ENCODE results near the gene NUTM2A. TPM values are rescaled to one million over a fixed set of nuclear protein-coding genes. Genes with fewer than 3 reads are reported as not detected.
A peak's percentile ranks its signal among the peaks of the same experiment; 100 is the strongest.
"Not testable (repeated sequence)": the region's sequence is repeated elsewhere in the genome, so short reads cannot be mapped to it uniquely, and the experiment has no call there.

Gene NUTM2A
- polyA plus RNA-seq (2013, experiment 1 of 2; ENCODE audit: insufficient read length): 1.3 TPM
- 2.1 TPM for polyA plus RNA-seq (2013, experiment 2 of 2; ENCODE audit: insufficient read length)

- not testable (repeated sequence) for DNase-seq
Observed at GRCh38 chr10:87225148-87225547, at the start of gene NUTM2A. NUTM2A (plus strand) TSS chr10:87225448; CDS start chr10:87225831, 383 bp downstream.

GRCh38 chr10:87177587-87177986, 47.7 kb upstream of the NUTM2A start:
- not testable (repeated sequence) for DNase-seq

GRCh38 chr10:87184421-87184820, 40.8 kb upstream of the NUTM2A start:
- not testable (repeated sequence) for DNase-seq

- not testable (repeated sequence) for DNase-seq
Observed at GRCh38 chr10:87186016-87186415, 39.2 kb upstream of the NUTM2A start.

- DNase-seq: not testable (repeated sequence)
Observed at GRCh38 chr10:87187573-87187972, 37.7 kb upstream of the NUTM2A start.

- not testable (repeated sequence) for DNase-seq
Observed at GRCh38 chr10:87191841-87192240, 33.4 kb upstream of the NUTM2A start.

- DNase-seq: peak; percentile 28
Observed at GRCh38 chr10:87200924-87201323, 24.3 kb upstream of the NUTM2A start.

- DNase-seq: not testable (repeated sequence)
Observed at GRCh38 chr10:87204801-87205200, 20.4 kb upstream of the NUTM2A start.

- not testable (repeated sequence) for DNase-seq
Observed at GRCh38 chr10:87206922-87207321, 18.3 kb upstream of the NUTM2A start.

GRCh38 chr10:87210309-87210708, 14.9 kb upstream of the NUTM2A start:
- not testable (repeated sequence) for DNase-seq

- DNase-seq: peak; percentile 10
Observed at GRCh38 chr10:87211848-87212247, 13.4 kb upstream of the NUTM2A start.

GRCh38 chr10:87213150-87213765, 12.0 kb upstream of the NUTM2A start:
- not testable (repeated sequence) for DNase-seq

- DNase-seq: not testable (repeated sequence)
Observed at GRCh38 chr10:87213806-87214205, 11.4 kb upstream of the NUTM2A start.

- not testable (repeated sequence) for DNase-seq
Observed at GRCh38 chr10:87216120-87216519, 9.1 kb upstream of the NUTM2A start.

- DNase-seq: not testable (repeated sequence)
Observed at GRCh38 chr10:87219370-87219769, 5.9 kb upstream of the NUTM2A start.

GRCh38 chr10:87222789-87223188, 2.5 kb upstream of the NUTM2A start:
- not testable (repeated sequence) for DNase-seq

- DNase-seq: not testable (repeated sequence)
Observed at GRCh38 chr10:87228247-87228646, 3.0 kb downstream of the NUTM2A start.

- not testable (repeated sequence) for DNase-seq
Observed at GRCh38 chr10:87229211-87229610, 4.0 kb downstream of the NUTM2A start.

GRCh38 chr10:87234854-87235253, 9.6 kb downstream of the NUTM2A start:
- not testable (repeated sequence) for DNase-seq

GRCh38 chr10:87237244-87237643, 12.0 kb downstream of the NUTM2A start:
- not testable (repeated sequence) for DNase-seq

- DNase-seq: not testable (repeated sequence)
Observed at GRCh38 chr10:87239346-87239808, 14.1 kb downstream of the NUTM2A start.

GRCh38 chr10:87242192-87242591, 16.9 kb downstream of the NUTM2A start:
- DNase-seq: not testable (repeated sequence)

- DNase-seq: not testable (repeated sequence)
Observed at GRCh38 chr10:87247335-87247734, 22.1 kb downstream of the NUTM2A start.

GRCh38 chr10:87248818-87249353, 23.6 kb downstream of the NUTM2A start:
- DNase-seq: not testable (repeated sequence)

All from fibroblast of skin of abdomen (primary cell).